Measurements from ENCODE around the gene ST6GALNAC1.
"Not testable (repeated sequence)": the region's sequence is repeated elsewhere in the genome, so short reads cannot be mapped to it uniquely, and the experiment has no call there.

The ST6GALNAC1 gene

GRCh38 chr17:76617838-76618237, 25.7 kb downstream of the ST6GALNAC1 start:
- no peaks in the 10 kb centered on the region for H3K9me2 ChIP-seq (ENCODE audit: low read depth, low read length)
- no peaks in the 10 kb centered on the region; the same call in 1 of the 2 replicates for H3K36me3 ChIP-seq (ENCODE audit: insufficient read depth, low read length)

GRCh38 chr17:76614912-76615617, 28.5 kb downstream of the ST6GALNAC1 start:
- Histone ChIP-seq H2AFZ (ENCODE audit: low read length) (no peak overlapping the region), H3K27ac (ENCODE audit: low read depth, low read length, poor library complexity, severe bottlenecking) (no peak overlapping the region), H3K27me3 (ENCODE audit: insufficient read depth, low read length) (no peaks in the 10 kb centered on the region; the same call in 1 of the 2 replicates), H3K9me3 (ENCODE audit: low read length) (no peaks in the 10 kb centered on the region), H3K4me1 (ENCODE audit: insufficient read depth, low read length, severe bottlenecking) (no peaks in the 10 kb centered on the region), H3K9me2 (ENCODE audit: low read depth, low read length) (no peaks in the 10 kb centered on the region), H3K9ac (ENCODE audit: low read length) (no peak overlapping the region), H3F3A (ENCODE audit: insufficient read depth, low read length) (no peaks in the 10 kb centered on the region), H3K4me2 (ENCODE audit: low read length) (no peak overlapping the region), H3K36me3 (ENCODE audit: insufficient read depth, low read length) (no peaks in the 10 kb centered on the region; the same call in 1 of the 2 replicates), H3K4me3 (ENCODE audit: low read depth, low read length, poor library complexity, severe bottlenecking) (no peak overlapping the region), H3K79me2 (ENCODE audit: insufficient read depth, low read length) (no peaks in the 10 kb centered on the region), H4K20me1 (ENCODE audit: insufficient read depth, low read length) (no peaks in the 10 kb centered on the region)
- TF ChIP-seq CTCF (IDR thresholded peaks at IDR 0.05; ENCODE audit: low read length), result no peak
- no peak for TF ChIP-seq EZH2 (IDR thresholded peaks at IDR 0.05; ENCODE audit: borderline replicate concordance, low read length)

More at GRCh38 chr17:76617838-76618237, 25.7 kb downstream of the ST6GALNAC1 start:
- H3F3A ChIP-seq (ENCODE audit: insufficient read depth, low read length), result no peaks in the 10 kb centered on the region
- no peaks in the 10 kb centered on the region for H3K4me1 ChIP-seq (ENCODE audit: insufficient read depth, low read length, severe bottlenecking)
- no peak overlapping the region for H3K4me3 ChIP-seq (ENCODE audit: low read depth, low read length, poor library complexity, severe bottlenecking)
- no peaks in the 10 kb centered on the region for H3K27me3 ChIP-seq (ENCODE audit: insufficient read depth, low read length)
- H3K9ac ChIP-seq (ENCODE audit: low read length), result no peak overlapping the region
- no peaks in the 10 kb centered on the region for H4K20me1 ChIP-seq (ENCODE audit: insufficient read depth, low read length)
- H2AFZ ChIP-seq (ENCODE audit: low read length), result no peak overlapping the region
- H3K4me2 ChIP-seq (ENCODE audit: low read length), result no peak overlapping the region
- no peaks in the 10 kb centered on the region for H3K9me3 ChIP-seq (ENCODE audit: low read length)
- no peaks in the 10 kb centered on the region for H3K79me2 ChIP-seq (ENCODE audit: insufficient read depth, low read length)
- H3K27ac ChIP-seq (ENCODE audit: low read depth, low read length, poor library complexity, severe bottlenecking), result no peak overlapping the region
- TF ChIP-seq EZH2 (IDR thresholded peaks at IDR 0.05; ENCODE audit: borderline replicate concordance, low read length) (no peak), CTCF (IDR thresholded peaks at IDR 0.05; ENCODE audit: low read length) (no peak)

DNA sequence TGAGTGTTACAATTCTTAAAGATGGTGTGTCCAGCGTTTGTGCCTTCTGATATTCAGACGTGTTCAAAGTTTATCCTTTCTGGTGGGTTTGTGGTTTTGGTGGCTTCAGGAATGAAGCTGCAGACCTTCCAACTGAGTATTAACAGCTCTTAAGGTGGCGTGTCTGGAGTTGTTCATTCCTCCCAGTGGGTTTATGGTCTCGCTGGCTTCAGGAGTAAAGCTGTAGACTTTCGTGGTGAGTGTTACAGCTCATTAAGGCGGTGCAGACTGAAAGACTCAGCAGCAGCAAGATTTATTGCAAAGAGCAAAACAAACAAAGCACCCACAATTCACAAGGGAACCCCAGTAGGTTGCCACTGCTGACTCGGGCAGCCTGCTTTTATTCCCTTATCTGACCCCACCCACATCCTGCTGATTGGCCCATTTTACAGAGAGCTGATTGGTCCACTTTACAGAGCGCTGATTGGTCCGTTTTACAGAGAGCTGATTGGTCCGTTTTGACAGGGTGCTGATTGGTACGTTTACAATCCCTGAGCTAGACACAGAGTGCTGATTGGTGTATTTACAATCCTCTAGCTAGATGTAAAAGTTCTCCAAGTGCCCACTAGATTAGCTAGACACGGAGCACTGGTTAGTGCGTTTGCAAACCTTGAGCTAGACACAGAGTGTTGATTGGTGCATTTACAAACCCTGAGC, 29.3 kb downstream of the ST6GALNAC1 start:
- not testable (repeated sequence) for H3K79me2 ChIP-seq (ENCODE audit: insufficient read depth, low read length)

More for the DNA sequence above, 29.3 kb downstream of the ST6GALNAC1 start:
- not testable (repeated sequence) for H3K9me2 ChIP-seq (ENCODE audit: low read depth, low read length); H3K4me2 ChIP-seq (ENCODE audit: low read length); H3K27ac ChIP-seq (ENCODE audit: low read depth, low read length, poor library complexity, severe bottlenecking); H3K36me3 ChIP-seq (ENCODE audit: insufficient read depth, low read length); H3K27me3 ChIP-seq (ENCODE audit: insufficient read depth, low read length); H4K20me1 ChIP-seq (ENCODE audit: insufficient read depth, low read length); H3K9me3 ChIP-seq (ENCODE audit: low read length); H2AFZ ChIP-seq (ENCODE audit: low read length); H3K9ac ChIP-seq (ENCODE audit: low read length); H3K4me1 ChIP-seq (ENCODE audit: insufficient read depth, low read length, severe bottlenecking); H3K4me3 ChIP-seq (ENCODE audit: low read depth, low read length, poor library complexity, severe bottlenecking); H3F3A ChIP-seq (ENCODE audit: insufficient read depth, low read length)

Measured in OCI-LY1 (cell line).